HUES6 (cell line): ENCODE data around the gene TP63.

Experiments
- H3K27ac ChIP-seq: 2 replicates; pipeline ENCODE4 v1.7.0; 2013; ENCODE audit warnings: low read depth, mild to moderate bottlenecking, low read length, inconsistent platforms
- H3K27me3 ChIP-seq: 2 replicates; pipeline ENCODE4 v1.6.1; 2013; ENCODE audit warnings: low read length; ENCODE audit not compliant: control insufficient read depth, insufficient read depth
- H3K36me3 ChIP-seq: 2 replicates; pipeline ENCODE4 v1.6.1; 2013; ENCODE audit warnings: low read length; ENCODE audit not compliant: control insufficient read depth, insufficient read depth
- H3K4me1 ChIP-seq: 2 replicates; pipeline ENCODE4 v1.6.1; 2013; ENCODE audit warnings: low read length; ENCODE audit not compliant: control insufficient read depth, insufficient read depth
- H3K4me3 ChIP-seq: 2 replicates; pipeline ENCODE4 v1.5.1; 2013; ENCODE audit warnings: low read depth, low read length
- H3K9ac ChIP-seq: one replicate; pipeline ENCODE4 v1.6.1; 2013; ENCODE audit warnings: mild to moderate bottlenecking, low read length
- H3K9me3 ChIP-seq: 2 replicates; pipeline ENCODE4 v1.6.1; 2013; ENCODE audit warnings: low read depth, low read length; ENCODE audit not compliant: control insufficient read depth, insufficient read depth

TP63 gene

DNA sequence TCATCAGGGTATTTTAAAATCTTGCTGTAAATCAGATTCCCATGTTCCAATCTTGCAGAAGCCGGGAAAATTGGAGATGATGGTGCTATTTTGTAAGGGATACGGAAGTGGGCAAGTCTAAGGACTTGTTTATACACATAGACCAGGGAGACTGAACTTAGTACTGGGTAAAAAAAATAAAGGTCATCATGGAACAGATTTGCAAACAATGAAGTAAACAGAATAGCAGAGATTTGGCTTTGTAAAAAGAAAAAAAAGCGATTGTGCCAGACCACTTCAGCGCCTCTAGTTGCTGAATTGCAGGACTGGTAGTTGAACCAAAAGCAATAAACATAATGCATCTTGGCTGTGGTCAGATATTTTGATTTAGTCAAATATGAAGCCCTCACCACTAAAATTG, 229.1 kb downstream of the TP63 start:
- Histone ChIP-seq H3K36me3 (no peaks in the 10 kb centered on the region), H3K4me3 (no peak overlapping the region), H3K27me3 (no peaks in the 10 kb centered on the region), H3K9ac (no peak overlapping the region), H3K27ac (no peak overlapping the region), H3K4me1 (no peaks in the 10 kb centered on the region), H3K9me3 (no peaks in the 10 kb centered on the region)

DNA sequence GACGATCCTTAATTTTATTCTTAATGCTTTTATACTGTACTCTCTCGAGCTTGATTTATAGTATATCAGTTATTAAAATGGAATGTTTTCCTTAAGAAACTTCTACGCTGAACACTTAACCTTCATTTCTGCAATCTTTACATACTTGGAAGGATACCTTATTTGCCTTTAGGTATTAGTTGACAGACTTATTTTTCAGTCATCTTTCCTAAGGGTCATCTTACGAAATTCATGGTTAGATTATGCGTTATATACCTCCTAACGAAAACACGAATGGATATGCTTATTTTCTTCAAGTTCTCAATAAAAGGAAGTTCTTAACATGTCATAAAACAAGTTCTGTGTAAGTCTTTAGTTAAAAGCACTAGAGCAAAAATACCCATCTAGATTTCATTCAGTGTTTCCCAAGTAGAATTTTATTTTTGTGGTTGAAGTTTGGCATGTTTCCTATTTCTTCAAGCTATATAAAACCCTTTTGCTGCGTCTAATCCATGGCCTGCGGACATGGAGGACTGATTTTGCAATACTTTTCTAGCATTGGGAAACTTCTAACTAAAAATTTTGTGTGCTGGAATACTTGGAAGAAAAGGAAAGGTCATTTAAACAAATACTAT, 231.3 kb downstream of the TP63 start:
- Histone ChIP-seq H3K4me3 (no peak overlapping the region), H3K27ac (no peak overlapping the region), H3K27me3 (no peaks in the 10 kb centered on the region), H3K36me3 (no peaks in the 10 kb centered on the region), H3K9me3 (no peaks in the 10 kb centered on the region), H3K4me1 (no peaks in the 10 kb centered on the region), H3K9ac (no peak overlapping the region)

DNA sequence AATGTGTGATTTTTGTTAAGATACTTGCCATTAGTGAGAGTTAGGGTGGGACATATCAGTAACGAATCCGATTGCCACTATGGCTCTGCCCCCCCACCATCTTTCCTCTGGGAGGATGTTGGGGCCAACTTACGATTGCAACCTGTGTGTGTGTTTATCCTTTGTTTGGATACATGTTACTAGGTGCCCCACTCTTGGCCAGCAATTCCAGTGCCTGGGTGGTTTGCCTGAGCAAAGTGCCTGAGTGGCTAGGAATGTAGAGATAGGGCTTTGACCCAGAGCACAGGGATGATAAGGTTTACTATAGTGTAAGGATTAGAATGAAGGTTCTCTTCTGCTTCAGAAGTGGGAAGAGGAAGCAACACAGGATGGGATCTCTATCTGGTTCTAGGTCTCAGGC, 231.8 kb downstream of the TP63 start:
- Histone ChIP-seq H3K9ac (no peak overlapping the region), H3K27me3 (no peaks in the 10 kb centered on the region), H3K9me3 (no peaks in the 10 kb centered on the region)

DNA sequence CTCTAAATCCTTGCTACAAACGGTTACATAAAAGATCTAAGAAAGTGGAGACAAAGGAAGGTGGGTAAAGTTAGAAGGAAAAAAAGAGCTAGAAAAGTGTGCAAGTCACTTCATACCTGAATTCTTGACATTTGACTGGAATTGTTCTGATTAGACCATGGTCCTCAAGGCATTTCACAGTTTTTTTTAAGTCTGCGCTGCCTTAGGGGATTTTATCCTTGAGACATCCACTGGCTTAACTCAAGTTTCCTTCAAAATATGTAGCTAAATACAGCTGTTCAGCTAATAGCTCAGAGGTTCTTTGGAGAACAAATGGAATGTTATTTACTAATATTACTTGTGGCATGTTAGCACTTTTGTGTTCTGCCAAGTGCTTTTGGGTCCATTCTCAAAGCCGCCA, 236.9 kb downstream of the TP63 start:
- no peaks in the 10 kb centered on the region for H3K4me1 ChIP-seq
- H3K36me3 ChIP-seq: no peaks in the 10 kb centered on the region
- H3K4me3 ChIP-seq: no peak overlapping the region
- H3K27ac ChIP-seq: no peak overlapping the region
- no peak overlapping the region for H3K9ac ChIP-seq
- H3K9me3 ChIP-seq: no peaks in the 10 kb centered on the region
- no peaks in the 10 kb centered on the region for H3K27me3 ChIP-seq

More for the DNA sequence above, 231.8 kb downstream of the TP63 start:
- Histone ChIP-seq H3K27ac (no peak overlapping the region), H3K4me1 (no peaks in the 10 kb centered on the region), H3K36me3 (no peaks in the 10 kb centered on the region), H3K4me3 (no peak overlapping the region)

DNA sequence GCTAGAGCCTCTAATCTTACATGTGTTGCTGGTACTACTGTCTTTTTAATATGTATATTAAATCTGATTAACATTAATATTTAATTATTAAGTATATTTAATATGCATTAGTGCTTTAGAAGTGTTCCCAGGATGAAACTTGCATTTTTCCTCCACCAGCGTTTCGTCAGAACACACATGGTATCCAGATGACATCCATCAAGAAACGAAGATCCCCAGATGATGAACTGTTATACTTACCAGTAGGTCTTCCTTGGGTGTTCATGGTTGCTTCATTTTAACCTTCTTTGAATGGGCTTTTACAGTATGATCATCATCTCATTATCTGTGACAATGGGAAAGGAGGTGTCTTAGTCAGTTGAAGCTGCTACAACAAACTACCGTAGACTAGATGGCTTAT, 238.0 kb downstream of the TP63 start:
- H3K9ac ChIP-seq: no peak overlapping the region
- no peak overlapping the region for H3K4me3 ChIP-seq
- no peaks in the 10 kb centered on the region for H3K27me3 ChIP-seq
- no peak overlapping the region for H3K27ac ChIP-seq
- no peaks in the 10 kb centered on the region for H3K4me1 ChIP-seq
- no peaks in the 10 kb centered on the region for H3K9me3 ChIP-seq
- H3K36me3 ChIP-seq: no peaks in the 10 kb centered on the region

DNA sequence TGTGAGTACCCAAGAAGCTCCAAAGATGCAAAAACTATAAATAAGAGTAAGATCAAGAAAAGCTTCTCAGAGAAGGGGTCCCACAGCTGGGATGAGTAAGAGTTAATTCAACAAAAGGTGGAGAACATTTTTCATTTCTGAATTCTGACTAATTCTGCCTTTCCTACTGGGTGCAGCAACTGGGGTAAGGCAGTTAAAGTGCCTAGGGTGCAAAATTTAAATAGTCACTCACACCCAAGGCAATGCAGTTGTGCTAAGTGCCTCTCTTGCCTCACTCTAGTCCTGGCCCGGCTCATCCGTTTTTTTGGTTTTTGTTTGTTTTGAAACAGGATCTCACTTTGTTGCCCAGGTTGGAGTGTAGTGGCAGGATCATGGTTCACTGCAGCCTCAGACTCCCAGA, 240.2 kb downstream of the TP63 start:
- Histone ChIP-seq H3K27ac (no peak overlapping the region), H3K27me3 (no peaks in the 10 kb centered on the region), H3K36me3 (no peaks in the 10 kb centered on the region), H3K4me3 (no peak overlapping the region), H3K4me1 (no peaks in the 10 kb centered on the region), H3K9me3 (no peaks in the 10 kb centered on the region), H3K9ac (no peak overlapping the region)

DNA sequence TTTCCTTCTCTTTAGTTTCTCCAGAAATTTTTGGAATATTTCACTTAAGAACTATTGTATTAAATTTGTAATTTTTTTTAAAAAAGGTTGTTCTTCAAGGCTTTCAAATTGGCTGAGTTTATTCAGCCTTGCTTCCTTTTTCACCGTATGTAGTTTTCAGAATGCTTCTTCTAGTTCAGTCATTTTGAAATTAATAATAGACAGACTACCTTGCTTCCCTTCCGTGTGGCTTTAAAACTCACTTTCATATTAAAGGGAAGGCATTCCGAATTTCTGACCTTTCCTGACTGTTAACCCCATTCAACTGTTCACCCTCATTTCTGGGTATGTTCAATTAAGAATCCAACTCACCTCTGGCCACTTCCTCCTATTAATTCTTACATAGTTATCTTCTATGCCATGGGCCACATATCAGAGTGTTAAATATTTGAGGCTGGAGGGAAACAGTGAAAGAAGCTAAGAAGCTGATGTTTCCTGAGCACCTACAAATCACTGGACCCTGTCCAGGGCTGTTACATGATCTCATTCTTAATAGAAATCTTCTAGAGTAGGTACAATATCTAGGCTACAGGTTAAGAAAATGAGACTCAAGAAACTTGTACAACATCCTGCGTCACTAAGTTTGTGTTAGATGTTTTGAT, 252.0 kb downstream of the TP63 start:
- peaks cover 6% of the 10 kb centered on the region; the same call in 1 of the 2 replicates for H3K4me1 ChIP-seq
- H3K27ac ChIP-seq: no peak overlapping the region
- no peaks in the 10 kb centered on the region for H3K36me3 ChIP-seq
- H3K9ac ChIP-seq: no peak overlapping the region
- H3K4me3 ChIP-seq: no peak overlapping the region
- no peaks in the 10 kb centered on the region for H3K9me3 ChIP-seq
- no peaks in the 10 kb centered on the region for H3K27me3 ChIP-seq

DNA sequence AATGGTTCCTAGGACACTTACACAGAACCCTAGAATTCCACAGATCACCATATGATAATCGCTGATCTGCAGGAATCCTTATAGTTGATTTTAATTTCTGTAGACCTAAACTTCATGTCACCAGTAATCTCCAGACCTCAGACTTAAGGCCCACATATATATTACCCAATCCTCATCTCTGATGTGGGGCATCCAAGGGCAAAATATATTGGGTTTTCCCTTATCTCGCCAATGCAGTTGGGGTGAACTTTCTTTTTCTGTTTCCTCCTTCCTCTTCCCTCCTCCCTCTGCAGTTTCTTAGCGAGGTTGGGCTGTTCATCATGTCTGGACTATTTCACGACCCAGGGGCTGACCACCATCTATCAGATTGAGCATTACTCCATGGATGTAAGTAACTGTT, 259.3 kb downstream of the TP63 start:
- Histone ChIP-seq H3K27me3 (no peaks in the 10 kb centered on the region), H3K4me1 (no peaks in the 10 kb centered on the region), H3K9ac (no peak overlapping the region), H3K4me3 (no peak overlapping the region), H3K9me3 (no peaks in the 10 kb centered on the region), H3K27ac (no peak overlapping the region), H3K36me3 (no peaks in the 10 kb centered on the region)

DNA sequence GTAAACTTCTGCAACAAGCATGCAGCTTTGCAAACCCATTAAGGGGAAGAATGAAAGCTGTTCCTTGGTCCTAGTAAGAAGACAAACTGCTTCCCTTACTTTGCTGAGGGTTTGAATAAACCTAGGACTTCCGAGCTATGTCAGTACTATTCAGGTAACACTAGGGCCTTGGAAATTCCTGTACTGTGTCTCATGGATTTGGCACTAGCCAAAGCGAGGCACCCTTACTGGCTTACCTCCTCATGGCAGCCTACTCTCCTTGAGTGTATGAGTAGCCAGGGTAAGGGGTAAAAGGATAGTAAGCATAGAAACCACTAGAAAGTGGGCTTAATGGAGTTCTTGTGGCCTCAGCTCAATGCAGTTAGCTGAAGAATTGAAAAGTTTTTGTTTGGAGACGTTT, 265.3 kb downstream of the TP63 start:
- Histone ChIP-seq H3K27ac (no peak overlapping the region), H3K36me3 (no peaks in the 10 kb centered on the region)

DNA sequence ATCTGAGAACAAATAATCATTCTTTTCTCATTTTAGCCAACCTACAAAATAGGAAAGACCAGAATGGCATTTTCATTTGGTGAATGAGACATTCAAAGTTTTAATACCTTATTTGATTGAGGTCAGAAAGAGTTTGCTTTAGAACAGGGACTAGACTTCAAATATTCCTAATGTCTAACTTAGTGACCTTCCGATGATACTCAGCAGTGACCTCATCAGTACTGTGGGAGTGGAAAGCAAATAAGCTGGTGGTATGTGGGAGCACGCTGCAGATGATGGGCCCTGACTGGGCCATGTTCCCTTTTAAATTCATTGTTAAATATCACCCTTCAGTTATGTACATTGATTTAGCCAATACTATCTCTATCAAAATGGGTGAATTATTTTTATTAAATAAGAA, 266.2 kb downstream of the TP63 start:
- Histone ChIP-seq H3K9me3 (no peaks in the 10 kb centered on the region), H3K4me3 (no peak overlapping the region), H3K27ac (no peak overlapping the region), H3K9ac (no peak overlapping the region), H3K36me3 (no peaks in the 10 kb centered on the region), H3K4me1 (peaks cover 3% of the 10 kb centered on the region; the same call in 1 of the 2 replicates), H3K27me3 (no peaks in the 10 kb centered on the region)

More for the DNA sequence above, 265.3 kb downstream of the TP63 start:
- Histone ChIP-seq H3K9me3 (no peaks in the 10 kb centered on the region), H3K9ac (no peak overlapping the region), H3K27me3 (no peaks in the 10 kb centered on the region), H3K4me3 (no peak overlapping the region), H3K4me1 (peaks cover 3% of the 10 kb centered on the region; the same call in 1 of the 2 replicates)

DNA sequence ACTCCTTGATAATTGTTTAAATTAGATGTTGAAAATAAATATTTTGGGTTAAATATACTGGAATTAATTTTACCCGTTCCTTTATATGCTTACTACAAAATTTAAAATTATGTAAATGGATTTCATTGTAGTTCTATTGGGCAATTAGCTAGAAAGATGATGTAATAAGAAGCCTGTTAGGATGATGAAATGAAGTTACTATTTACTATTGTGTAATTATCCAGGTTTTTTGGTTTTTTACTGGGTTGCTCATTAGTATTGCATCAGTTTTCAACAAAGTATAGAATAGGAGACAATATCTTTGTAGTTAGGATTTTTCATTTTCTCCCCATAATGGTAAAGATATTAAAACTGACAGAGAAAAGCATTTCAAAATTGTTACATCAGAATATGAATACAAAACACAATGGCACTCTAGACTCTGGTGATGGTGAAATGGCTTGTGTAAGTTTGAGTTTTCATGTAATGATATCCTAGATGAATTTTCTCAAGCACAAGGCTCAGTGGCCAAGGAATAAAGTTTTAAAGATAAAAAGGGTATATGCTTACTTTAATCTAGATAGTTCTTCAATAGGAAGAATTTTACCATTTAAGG, 267.5 kb downstream of the TP63 start:
- H3K36me3 ChIP-seq: no peaks in the 10 kb centered on the region
- no peak overlapping the region for H3K4me3 ChIP-seq
- H3K9ac ChIP-seq: no peak overlapping the region
- no peaks in the 10 kb centered on the region for H3K27me3 ChIP-seq
- H3K9me3 ChIP-seq: no peaks in the 10 kb centered on the region
- H3K4me1 ChIP-seq: peaks cover 6% of the 10 kb centered on the region; the same call in 1 of the 2 replicates
- no peak overlapping the region for H3K27ac ChIP-seq
